KOPT-K1 (cell line): ENCODE data around the gene FBXW11.
"Not testable (repeated sequence)": the region's sequence is repeated elsewhere in the genome, so short reads cannot be mapped to it uniquely, and the experiment has no call there.

ENCODE experiments used
- H3K27ac ChIP-seq: fragments of 200-600 bp; sonication (generic); 2 replicates; pipeline ENCODE4 v1.5.1; 2016; ENCODE audit warnings: antibody characterized with exemption, mild to moderate bottlenecking, low read depth, low read length; ENCODE audit not compliant: poor library complexity, severe bottlenecking
- H3K36me3 ChIP-seq: fragments of 200-600 bp; sonication (generic); 2 replicates; pipeline ENCODE4 v1.5.1; 2017; ENCODE audit warnings: antibody characterized with exemption, mild to moderate bottlenecking, low read length, moderate library complexity; ENCODE audit not compliant: insufficient read depth
- H3K9me3 ChIP-seq: fragments of 200-600 bp; sonication (generic); 2 replicates; pipeline ENCODE4 v1.5.1; 2017; ENCODE audit warnings: antibody characterized with exemption, low read length, mild to moderate bottlenecking; ENCODE audit not compliant: insufficient read depth, poor library complexity, severe bottlenecking

FBXW11 gene

GRCh38 chr5:171980792-171981191 is 25.6 kb downstream of the FBXW11 start:
- no peaks in the 10 kb centered on the region for H3K36me3 ChIP-seq

GRCh38 chr5:171979606-171980005 is 26.8 kb downstream of the FBXW11 start:
- Histone ChIP-seq H3K27ac (no peak overlapping the region), H3K9me3 (peaks cover 27% of the 10 kb centered on the region), H3K36me3 (no peaks in the 10 kb centered on the region)

More at GRCh38 chr5:171980792-171981191, 25.6 kb downstream of the FBXW11 start:
- Histone ChIP-seq H3K27ac (no peak overlapping the region), H3K9me3 (peaks cover 27% of the 10 kb centered on the region)

DNA sequence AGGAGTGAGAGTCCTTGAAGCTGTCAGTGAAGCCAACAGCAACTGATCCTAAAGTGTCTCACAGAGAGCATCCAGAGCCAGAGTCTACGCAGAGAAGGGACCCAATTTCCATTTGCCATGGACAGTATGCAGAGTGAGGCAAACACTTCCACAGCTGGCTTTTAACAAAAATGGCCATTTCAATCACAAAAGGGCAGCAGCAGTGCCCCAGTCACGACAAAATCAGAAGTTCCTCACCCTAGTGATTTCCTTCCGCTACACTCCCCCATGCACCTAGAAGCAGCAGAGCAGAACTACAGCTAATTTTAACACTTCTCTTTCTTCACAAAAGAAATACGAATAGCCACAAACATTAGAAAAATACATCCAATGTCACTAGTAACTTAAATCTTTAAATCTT is 27.9 kb downstream of the FBXW11 start:
- H3K27ac ChIP-seq: no peak overlapping the region
- H3K36me3 ChIP-seq: no peaks in the 10 kb centered on the region
- peaks cover 27% of the 10 kb centered on the region for H3K9me3 ChIP-seq

DNA sequence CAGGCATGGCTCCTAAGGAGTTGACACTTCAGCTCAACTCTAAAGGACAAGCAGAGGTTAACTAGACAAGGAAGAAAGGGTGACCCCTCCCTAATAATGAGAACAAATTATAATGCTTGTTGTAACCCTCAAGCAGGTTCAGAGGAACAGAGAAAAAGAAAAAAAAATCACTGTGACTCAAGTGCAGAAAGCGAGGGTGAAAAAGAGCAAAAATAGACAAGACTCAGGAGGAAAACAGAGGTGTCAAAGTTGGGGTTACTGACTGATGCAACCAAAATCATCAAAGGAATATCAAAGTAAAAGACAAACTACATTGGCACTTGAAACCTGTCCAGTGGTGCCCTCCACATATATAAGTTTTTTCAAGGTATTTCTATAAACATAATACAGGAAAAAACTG is 28.4 kb downstream of the FBXW11 start:
- no peaks in the 10 kb centered on the region for H3K36me3 ChIP-seq
- H3K27ac ChIP-seq: no peak overlapping the region
- H3K9me3 ChIP-seq: peaks cover 27% of the 10 kb centered on the region

GRCh38 chr5:171977244-171977950 is 29.0 kb downstream of the FBXW11 start:
- not testable (repeated sequence) for H3K36me3 ChIP-seq, H3K27ac ChIP-seq
- H3K9me3 ChIP-seq: peaks cover 27% of the 10 kb centered on the region

- peaks cover 23% of the 10 kb centered on the region for H3K9me3 ChIP-seq
- H3K36me3 ChIP-seq: no peaks in the 10 kb centered on the region
- H3K27ac ChIP-seq: no peak overlapping the region
Measured at GRCh38 chr5:171975877-171976667, 30.4 kb downstream of the FBXW11 start.

DNA sequence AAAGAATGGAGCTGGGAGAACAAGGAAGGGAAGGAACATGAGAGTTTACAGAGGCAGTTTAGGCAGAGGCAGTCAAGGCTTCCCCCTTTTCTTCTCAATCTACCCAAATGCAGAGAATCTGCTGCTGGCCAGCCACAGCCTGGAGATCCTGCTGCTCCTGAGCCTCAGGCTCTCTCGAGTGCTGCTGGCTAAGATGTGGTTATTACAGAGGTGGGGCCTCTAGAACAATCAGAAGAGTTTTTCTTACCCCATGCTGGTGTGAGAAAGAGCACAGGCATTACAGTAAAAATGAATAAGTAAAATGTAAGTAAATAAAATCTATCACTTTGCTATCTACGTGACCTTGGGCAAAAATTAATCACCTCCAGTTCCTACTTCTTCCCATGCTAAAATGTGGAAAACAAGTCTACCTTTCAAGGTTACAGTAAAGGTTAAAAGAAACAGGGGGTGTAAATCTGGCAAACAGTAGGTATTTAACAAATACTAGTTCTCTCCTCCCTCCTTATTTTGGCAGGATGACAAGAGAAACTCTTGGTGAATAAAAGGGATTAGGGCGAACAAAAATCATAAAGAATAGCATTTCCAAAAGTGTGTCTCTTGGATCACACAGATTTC is 31.1 kb downstream of the FBXW11 start:
- Histone ChIP-seq H3K36me3 (no peaks in the 10 kb centered on the region), H3K27ac (no peak overlapping the region), H3K9me3 (peaks cover 16% of the 10 kb centered on the region)

GRCh38 chr5:171970826-171971225 is 35.6 kb downstream of the FBXW11 start:
- peak overlapping the region; percentile 13 for H3K27ac ChIP-seq
- no peaks in the 10 kb centered on the region for H3K36me3 ChIP-seq
- peaks cover 10% of the 10 kb centered on the region for H3K9me3 ChIP-seq

GRCh38 chr5:171969288-171969880 is 37.1 kb downstream of the FBXW11 start:
- H3K9me3 ChIP-seq: peaks cover 10% of the 10 kb centered on the region
- H3K27ac ChIP-seq: no peak overlapping the region
- no peaks in the 10 kb centered on the region for H3K36me3 ChIP-seq

GRCh38 chr5:171968531-171968930 is 37.9 kb downstream of the FBXW11 start:
- Histone ChIP-seq H3K36me3 (no peaks in the 10 kb centered on the region), H3K27ac (no peak overlapping the region), H3K9me3 (peaks cover 10% of the 10 kb centered on the region)

- Histone ChIP-seq H3K36me3 (no peaks in the 10 kb centered on the region), H3K27ac (no peak overlapping the region), H3K9me3 (peaks cover 10% of the 10 kb centered on the region)
Measured at GRCh38 chr5:171966964-171967363, 39.5 kb downstream of the FBXW11 start.

DNA sequence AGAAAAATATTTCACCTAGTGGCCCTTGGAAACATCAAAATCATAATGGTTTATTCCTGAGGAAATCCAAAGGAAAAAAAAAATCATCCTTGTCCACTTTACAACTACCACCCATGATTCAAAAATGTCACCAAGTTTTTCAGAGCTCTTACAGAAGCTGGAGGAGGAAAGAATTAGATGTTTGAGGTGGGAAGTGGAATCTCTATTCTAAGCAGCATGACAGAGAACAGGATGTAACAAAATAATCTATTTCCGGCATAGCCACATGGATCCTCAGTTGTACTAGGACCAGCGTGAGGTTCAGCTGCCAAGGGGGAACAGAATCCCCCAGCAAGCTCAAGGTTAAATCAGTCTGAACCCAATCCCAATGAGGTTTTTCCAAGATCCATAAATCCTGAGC is 40.2 kb downstream of the FBXW11 start:
- no peaks in the 10 kb centered on the region for H3K36me3 ChIP-seq
- H3K27ac ChIP-seq: no peak overlapping the region
- H3K9me3 ChIP-seq: peaks cover 10% of the 10 kb centered on the region

DNA sequence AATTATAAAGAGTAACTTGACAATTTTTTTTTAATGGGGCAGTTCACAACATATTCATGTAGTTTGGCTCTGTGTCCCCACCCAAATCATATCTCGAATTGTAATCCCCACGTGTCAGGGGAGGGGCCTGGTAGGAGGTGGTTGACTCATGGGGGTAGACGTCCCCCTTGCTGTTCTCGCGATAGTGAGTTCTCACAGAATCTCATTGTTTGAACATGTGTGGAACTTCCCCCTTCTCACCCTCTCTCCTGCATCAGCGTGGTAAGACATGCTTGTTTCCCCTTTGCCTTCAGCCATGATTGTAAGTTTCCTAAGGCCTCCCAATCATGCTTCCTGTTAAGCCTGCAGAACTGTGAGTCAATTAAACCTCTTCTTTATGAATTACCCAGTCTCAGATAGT is 40.7 kb downstream of the FBXW11 start:
- peaks cover 10% of the 10 kb centered on the region for H3K9me3 ChIP-seq
- H3K36me3 ChIP-seq: no peaks in the 10 kb centered on the region
- H3K27ac ChIP-seq: no peak overlapping the region

- H3K36me3 ChIP-seq: no peaks in the 10 kb centered on the region
- H3K27ac ChIP-seq: no peak overlapping the region
- no peaks in the 10 kb centered on the region for H3K9me3 ChIP-seq
Measured at GRCh38 chr5:171963416-171963815, 43.0 kb downstream of the FBXW11 start.

DNA sequence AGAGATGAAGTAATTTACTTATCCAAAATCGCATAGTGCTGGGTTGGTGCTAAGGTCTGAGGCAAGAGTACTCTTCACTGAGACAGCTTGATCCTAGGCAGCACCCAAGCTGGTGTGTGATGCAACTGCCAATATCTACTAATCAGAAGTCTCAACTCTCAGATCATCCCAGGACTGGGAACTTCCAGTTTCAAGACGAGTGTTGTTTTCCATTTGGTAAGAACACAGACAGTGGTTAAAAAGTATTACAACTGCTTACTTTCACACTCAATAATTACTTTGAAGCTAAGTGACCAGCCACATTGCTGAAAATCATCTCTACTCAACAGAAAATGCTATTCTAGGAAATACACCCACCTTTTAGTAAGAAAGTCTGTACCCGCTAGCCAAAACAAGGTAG is 45.3 kb downstream of the FBXW11 start:
- H3K36me3 ChIP-seq: no peaks in the 10 kb centered on the region
- no peaks in the 10 kb centered on the region for H3K9me3 ChIP-seq
- H3K27ac ChIP-seq: no peak overlapping the region
